Fibroblast of the conjunctiva (primary cell): ENCODE data around the gene POLR2B.
"Not testable (repeated sequence)": the region's sequence is repeated elsewhere in the genome, so short reads cannot be mapped to it uniquely, and the experiment has no call there.

Experiments used
- DNase-seq: peaks from one replicate; pipeline ENCODE4 v3.0.0-alpha.2; 2010; ENCODE audit warnings: low read depth

The POLR2B gene

DNA sequence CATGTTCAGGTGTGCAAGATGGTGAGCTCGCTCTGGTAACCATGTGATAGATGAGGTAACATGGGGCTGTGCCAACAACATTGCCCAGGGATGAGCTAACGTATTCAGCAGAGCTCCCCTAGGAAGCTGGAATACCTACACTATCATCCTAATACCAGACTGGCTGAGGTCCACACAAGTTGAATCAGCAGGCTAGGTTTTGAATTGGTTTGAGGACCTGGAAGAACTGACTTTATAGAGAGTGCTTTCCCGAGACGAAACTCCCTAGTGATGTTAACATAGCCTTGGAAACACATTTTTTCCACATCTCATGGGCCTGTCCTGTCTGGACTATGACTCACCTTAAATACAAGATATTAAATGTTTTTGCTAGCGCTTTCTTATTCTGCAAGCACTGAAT is 74.8 kb downstream of the POLR2B start:
- DNase-seq = no peak

DNA sequence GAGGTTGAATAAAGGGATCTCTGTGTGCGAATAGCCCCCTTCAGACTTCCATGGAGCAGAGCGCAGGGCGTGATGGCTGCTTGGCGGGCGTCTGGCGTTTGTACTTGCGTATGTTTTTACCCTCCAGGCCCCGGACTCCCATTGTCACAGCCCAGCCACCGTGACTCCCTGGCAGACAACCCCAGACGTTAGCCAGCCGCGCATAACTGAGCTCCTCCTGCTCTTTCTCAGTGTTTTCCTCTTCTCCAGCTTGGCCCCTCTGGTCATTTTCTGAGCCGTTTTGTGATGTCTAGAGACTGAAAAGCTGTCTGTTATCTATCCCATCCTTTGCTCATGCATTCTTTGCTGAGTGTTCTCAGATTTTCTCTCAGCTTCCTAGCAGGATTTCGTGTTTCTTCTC is 77.2 kb downstream of the POLR2B start:
- DNase-seq = no peak

DNA sequence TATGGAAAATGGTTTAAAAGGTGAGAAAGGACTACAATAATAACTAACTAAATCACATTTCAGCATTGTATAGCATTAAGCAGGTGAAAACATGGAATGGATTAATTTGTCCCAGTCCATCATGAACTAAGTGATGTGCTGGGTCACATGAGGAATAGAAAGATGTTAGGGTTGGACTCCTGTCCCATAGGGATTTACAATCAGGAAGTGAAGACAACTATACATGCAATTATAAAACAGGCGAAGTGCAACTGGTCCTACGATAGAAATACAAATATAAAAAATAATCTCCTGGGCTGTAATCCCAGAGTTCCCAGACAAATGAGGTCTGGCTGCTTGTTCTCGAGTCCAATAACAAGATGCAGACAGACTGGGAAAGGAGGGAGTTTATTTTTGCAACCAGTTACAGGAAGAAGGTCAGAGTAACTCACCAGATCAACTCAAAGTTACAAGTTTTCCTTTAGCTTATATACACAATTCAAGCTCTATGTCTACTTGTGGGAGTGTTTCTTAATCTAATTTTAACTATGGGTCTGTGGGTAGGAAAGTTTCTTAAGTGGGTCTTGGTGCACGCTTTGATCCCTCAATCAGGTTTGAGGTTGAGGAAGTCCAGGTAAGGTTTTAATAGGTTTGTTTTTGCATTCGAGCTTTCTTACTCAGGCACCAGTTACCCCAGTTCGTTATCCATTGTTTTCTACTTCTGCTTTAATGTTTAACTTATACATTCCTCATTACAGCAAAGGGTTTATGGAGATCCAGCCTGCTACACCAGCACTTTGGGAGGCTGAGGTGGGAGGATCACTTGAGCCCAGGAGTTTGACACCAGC is 81.4 kb downstream of the POLR2B start:
- no peak for DNase-seq

DNA sequence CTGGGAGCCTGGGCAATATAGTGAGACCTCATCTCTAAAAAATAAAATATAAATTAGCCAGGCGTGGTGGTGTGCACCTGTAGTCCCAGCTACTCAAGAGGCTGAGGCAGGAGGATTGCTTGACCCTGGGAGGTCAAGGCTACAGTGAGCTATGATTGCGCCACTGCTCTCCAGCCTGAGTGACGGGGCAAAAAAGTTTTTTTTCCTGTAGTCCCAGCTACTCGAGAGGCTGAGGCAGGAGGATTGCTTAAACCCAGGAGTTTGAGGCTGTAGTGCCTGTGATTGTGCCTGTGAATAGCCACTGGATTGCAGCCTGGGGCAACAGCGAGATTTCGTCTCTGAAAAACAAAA is 82.0 kb downstream of the POLR2B start:
- DNase-seq = not testable (repeated sequence)

DNA sequence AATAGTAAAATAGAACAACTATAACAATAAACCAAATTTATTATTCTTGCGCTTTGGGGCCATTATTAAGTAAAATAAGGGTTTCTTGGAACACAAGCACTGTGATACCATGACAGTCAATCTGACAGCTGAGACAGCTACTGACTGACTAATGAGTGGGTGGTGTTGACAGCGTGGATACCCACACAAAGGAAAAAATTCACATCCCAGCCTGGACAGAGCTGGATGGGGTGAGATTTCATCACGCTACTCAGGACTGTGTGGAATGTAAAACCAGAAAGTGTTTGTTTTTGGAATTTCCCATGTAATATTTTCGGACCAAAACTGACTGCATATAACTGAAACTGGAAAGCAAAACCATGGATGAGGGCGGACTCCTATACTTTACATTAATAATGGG is 82.7 kb downstream of the POLR2B start:
- no peak for DNase-seq

DNA sequence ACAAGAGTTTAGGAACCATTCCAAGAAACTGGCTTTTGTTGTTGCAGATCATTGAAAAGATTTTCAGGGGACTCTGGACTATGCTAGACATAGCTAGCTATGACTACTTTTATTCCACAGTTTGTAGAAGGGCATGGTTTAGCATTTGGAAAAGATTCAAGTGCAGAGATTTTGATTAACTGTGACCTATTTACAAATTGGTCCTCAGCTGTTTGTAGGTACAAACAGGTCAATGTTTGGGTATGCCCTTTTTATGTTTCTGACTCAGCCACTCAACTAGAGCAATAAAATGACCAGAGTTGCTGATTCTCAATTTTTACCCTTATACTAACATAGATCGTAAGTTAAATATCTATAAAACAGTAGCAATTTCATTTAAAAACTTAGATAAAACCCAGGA is 84.8 kb downstream of the POLR2B start:
- no peak for DNase-seq

DNA sequence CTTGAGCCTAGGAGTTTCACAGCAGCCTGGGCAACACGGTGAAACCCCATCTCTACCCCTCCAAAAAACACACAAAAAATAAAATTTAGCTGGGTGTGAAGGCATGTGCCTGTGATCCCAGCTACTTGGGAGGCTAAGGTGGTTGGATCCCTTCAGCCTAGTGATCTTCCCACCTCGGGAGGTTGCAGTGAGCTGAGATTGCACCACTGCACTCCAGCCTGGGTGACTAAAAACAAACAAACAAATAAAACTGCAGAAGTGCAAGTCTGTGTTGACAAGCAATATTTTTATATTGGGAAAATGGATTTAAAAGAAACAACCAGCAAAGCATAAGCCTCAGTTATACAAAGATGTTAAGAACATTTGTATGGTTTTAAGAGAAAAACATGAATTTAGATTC is 85.4 kb downstream of the POLR2B start:
- DNase-seq = no peak

DNA sequence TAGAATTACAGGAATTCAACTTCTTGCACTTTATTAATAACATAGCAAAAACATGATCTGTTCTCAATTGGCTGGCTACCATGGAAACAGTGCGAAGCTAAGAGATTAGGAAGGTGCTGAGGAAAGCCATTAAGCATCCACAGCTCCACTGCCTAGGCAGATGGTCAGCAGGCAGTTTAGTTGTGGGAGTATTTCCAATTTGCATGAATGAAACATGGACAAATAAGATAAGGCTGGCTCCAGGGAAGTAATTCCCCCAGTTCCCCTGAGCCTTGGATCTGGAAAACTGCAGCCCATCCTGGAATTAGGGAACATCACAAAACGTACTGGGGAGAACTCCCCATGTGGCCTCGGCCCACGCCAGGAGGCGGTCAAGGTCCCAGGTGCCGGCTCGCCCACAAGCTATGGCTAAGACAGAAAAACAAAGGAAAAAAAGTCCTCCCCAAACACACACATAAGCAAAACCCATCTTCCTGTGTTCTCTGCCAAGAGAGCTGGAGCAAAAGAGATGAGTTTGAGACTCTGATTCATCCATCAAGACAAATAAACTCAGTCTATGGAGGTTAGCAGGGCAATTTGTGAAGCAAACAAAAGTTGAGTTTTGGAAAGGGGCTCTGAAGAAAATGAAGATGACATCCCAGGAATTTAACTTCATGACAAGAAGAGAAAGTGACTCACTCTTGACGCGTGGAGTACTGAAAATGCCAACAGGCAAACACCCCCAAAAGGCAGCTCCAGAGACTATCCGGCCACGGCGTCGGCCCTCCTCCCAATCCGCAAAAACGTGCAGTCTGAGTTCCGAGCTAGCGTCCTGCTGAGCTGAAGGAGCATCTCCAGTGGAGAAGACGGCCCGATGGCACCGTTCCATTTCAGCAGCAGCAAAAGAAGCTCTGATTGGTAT is 86.4 kb downstream of the POLR2B start:
- peak; percentile 76 for DNase-seq

DNA sequence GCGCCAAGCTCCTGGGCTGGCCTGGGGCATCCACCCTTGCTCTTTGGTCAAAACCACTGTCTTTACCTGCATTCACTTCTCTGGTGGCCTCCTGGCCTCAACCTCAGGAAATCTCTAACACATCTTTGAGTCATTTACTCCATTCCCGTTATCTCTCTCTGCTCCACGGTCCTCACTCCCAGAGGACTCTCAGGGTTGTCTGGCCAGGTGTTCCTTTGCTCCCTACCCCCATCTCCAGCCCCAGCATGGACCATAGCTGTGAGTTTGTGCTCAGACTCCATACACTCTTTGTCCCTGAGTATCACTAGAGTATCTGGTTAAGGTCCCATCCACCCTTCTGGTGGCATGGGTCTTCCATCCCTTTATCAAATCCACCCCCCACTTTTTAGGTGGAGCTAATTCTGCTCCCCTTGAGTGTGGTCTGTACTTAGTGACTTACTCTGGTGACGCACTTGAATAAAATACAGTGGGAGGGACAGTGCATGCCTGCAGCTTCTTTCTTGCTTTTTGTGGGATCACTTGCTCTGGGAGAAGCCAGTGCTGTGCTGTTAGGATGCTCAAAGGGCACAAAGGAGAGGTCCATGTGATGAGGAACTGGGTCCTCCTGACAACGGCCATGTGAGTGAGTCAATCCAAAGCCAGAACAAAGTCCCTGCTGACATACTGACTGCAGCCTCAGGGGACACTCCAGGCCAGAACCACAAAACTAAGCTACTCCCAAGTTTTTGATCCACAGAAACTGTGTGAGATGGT is 87.2 kb downstream of the POLR2B start:
- DNase-seq = no peak

DNA sequence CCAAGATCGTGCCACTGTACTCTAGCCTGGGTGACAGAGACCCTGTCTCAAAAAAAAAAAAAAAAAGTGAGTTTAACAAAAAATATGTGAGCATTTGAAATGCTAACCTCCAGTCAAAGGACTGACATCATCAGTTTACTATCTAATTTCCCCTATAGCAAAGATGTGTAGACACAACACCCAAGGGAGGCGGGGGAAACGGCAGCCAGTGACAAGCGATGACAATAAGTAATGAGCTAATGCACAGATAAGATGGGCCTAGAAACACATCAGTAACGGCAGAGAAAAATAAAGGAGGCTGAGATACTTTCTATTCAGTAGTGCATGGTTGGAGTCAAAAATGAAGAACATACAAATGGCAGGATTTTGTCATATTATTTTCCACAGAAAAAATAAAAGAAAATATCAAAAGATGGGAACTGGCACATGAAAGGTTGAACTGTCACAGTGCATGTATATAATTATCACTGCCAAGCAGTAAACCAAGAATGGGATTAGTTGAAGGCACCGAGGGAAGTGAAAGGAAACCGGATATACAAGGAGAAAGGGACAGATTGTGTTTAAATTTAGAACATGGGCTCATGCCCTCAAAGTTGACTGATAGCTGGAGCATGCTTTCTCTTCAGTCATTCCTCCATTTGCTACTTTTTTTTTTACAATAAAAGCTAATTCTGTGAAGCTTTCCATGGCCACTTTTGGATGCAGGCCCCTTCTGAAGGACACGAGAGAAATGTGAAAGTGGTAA is 89.7 kb downstream of the POLR2B start:
- no peak for DNase-seq

DNA sequence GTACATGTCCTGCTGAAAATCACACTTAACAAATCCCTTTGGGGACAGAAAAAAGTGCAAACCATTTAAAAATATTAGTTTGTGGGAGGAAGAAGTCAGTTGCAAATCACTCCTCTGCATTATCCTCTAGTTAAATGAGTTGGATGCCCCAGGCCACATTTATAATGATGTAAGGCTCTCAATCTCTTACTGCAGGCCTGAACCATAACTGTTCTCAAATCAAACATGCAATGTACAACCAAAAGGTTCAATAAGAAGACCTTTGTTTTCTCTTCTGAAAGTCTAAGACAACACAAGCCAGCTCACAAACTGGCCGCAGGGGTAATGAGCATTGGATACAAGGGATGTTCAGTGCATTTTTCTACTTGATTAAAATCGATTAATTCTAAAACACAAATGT is 91.8 kb downstream of the POLR2B start:
- DNase-seq = no peak

DNA sequence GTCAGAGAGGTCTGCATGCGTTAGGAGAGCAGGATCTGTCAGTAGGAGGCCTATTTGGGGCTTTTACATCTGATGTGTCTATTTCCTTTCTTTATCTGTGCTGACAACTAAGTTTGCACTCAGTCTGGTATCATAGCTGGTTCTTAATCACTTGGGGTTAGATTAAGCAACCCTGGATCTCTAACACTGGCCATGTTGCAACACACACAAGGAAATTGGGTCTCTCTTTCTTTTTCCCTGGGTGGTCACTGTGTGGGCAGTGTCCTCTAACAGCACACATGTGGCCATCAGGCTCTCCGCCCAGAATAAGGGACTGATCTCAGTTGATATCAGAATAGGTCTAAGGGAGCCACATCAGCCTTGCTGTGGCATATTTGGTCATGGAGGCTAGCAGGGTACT is 92.6 kb downstream of the POLR2B start:
- DNase-seq = no peak

DNA sequence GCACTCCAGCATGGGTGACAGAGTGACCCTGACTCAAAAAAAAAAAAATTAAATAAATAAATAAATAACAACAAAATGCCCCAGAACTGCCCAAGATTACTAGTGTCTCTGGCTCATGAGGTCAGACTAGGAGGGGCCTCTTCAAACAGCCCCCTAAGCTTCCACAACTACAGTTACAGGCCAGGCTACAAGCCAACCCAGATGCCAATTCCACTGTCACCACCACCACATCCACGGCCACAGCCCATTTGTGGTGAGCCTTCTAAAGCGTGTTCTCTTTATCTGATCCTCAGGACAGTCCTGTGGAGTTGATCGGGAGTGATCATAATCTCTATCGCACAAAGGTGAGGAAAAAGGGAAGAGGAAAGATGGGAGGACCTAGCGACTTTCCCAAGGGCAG is 94.9 kb downstream of the POLR2B start:
- DNase-seq = no peak

DNA sequence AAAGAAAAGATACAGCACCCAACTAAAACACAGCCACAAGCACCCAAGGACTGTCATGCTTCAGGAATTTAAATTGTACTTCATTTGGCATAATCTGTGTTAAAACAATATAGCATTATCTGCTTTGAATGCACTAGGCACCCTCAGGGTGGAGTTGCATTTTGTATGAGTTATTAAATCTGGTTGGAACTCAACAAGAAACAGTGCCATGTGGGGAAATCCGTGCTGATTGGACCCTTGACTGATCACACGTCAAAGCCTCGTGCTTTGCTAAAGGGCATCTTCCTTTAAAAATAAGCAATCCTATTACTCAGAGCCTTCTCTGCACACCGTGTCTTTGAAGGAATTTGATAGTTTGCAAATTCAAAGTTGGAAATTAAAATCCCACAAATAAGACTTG is 96.0 kb downstream of the POLR2B start:
- peak; percentile 43 for DNase-seq

DNA sequence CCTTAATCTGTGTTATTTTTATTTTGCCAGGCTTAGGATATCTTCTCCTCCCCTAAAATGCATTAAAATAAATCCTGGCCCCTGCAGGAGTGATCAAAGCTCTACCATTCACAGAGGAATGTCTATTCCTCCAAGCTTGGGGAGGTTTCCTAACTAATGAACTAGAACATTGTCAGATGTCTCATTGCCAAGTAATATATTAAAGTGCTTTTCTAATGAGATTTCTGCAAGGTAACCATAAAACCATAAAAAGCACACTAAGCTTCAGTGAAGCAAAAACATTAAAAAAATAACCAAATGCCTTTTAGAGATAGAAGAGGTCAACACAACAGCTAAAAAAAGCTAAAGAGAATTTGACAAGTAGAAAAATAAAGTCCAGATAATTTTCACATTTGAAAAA is 96.7 kb downstream of the POLR2B start:
- DNase-seq = no peak

DNA sequence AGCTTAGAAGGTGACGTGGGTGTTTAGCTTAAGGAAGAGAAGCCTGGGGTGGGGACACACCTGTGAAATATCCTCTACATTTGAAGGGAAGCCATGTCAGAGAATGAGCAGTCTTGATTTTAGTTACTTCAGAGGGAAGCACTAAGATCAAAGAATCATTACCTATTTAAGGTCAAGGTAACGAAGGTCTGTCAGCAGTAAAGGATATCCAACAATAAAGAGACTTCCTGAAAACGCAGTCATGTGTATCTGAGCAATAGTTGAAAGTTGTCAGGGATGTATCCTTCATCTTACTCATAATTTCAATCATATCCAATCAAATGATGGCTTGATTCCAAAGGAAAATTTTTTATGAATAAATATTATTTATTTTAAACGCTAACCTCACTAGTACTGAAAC is 98.0 kb downstream of the POLR2B start:
- DNase-seq = no peak

DNA sequence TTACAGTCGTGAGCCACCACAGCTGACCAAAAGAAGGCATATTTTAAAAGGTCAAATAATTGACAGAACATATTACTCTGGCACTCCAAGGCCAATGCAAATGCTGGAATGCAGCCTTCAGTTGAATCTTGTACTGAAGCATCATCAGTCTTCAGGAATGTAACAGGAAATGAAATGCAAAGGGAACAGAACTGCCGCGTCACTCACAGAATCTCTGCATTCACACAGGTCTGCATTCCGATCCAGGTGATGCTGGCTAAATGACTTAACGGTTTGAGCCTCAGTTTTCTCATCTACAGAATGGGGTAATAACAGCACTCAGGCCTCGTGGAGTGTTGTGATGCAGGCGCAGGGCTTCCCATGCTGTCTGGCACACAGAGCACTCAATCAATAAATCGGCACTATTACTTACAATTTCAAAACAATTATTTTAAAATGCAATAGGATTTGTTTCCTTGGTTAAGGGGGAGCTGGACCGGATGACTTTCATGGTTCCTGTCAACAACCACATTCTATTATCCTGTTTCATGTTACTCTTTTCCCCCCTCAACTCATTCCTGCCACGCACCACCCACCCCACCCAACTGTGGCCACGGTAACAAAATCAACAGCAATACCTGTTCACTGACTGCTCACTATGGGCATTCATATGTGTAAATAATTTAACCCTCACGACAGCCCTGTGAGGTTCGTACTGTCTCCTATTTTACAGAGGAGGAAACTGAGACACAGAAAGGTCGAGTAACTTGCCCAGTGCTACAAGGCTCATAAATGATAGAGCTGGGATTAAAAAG is 99.1 kb downstream of the POLR2B start:
- no peak for DNase-seq

DNA sequence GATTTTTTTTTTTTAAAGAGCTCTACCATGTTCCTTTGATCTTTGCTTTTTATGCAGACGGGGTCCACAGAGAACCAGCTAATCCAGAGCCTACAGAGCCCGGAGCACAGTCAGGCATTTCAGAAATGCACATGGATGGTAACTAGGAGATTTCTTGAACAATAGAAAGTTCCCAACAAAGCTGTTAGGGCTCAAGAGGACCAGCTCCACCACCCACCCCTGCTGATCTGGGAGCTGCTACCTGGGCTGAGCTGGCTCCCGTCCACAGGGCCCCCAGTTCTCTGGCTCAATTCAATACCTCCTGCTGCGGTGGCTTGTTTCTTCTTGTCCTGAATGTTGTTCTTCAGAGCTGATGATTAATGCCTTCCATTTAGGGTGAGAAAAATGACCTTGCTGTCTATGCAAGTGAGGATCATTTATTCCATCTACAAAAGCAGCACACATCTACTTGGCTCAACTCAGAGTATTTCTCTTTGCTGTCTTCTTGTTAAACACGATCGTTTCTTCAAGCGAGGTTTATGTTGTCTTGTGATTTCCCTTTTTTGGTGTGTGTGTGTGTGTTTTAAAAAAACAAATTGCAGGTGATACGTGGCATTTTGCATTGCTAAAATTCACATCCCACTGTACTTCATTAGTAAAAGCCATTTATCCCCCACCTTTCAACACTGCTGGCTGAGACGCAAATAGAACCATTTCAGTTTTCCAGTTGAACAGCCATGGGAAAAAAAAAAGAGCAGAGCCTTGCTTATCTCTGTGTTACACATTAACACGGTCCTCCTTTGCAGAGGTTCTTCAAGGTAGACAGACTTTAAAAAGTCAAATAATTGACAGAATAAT is 100.2 kb downstream of the POLR2B start:
- DNase-seq = no peak
